Left kidney (tissue), 2 donors: ENCODE measurements around the gene HIC1. TPM values are rescaled to one million over a fixed set of nuclear protein-coding genes. Genes with fewer than 3 reads are reported as not detected.

Source experiments
- DNase-seq: peaks from one replicate; pipeline ENCODE4 v3.0.0-alpha.2; 2013
- polyA plus RNA-seq: library from polyadenylated mRNA; unstranded; fragments of 120-200 nt; gene quantifications from one replicate; pipeline ENCODE4 v1.2.1, GENCODE V29; 2013; ENCODE audit not compliant: insufficient read length

HIC1 gene
- polyA plus RNA-seq, 1 donor, result 13.2 TPM

DNA sequence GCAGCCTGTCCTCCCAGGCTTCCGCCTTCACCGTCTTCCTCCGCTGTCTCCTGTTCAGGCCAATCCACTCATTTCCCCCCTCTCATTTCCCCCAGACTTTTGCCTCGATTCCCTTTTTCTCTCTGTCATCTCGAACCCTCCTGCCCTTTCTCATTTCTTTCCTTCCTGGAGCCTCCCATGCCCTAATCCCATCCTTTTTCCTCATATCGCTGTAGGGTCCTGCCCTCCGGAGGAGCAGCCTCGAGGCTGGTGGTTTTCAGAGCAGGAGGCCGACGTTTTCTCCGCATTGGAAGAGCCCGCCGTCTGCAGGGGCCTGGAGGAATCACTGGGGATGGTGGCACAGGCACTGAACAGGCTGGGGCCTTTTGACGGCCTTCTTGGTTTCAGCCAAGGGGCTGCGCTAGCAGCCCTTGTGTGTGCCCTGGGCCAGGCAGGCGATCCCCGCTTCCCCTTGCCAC, 12.5 kb upstream of the HIC1 start:
- DNase-seq, result no peak

DNA sequence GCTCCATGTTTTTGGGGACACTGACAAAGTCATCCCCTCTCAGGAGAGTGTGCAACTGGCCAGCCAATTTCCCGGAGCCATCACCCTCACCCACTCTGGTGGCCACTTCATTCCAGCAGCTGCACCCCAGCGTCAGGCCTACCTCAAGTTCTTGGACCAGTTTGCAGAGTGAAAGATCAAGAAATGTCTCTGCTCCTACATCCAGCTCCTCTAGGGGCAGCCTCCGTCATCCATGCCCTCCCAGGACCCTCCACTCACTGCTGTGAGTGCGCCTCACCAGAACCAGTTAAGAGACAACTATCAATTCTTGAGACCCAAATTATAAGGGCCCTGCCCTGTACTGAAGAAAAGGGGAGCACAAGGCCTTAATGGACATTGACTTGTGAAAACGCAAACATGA, 12.0 kb upstream of the HIC1 start:
- no peak for DNase-seq

DNA sequence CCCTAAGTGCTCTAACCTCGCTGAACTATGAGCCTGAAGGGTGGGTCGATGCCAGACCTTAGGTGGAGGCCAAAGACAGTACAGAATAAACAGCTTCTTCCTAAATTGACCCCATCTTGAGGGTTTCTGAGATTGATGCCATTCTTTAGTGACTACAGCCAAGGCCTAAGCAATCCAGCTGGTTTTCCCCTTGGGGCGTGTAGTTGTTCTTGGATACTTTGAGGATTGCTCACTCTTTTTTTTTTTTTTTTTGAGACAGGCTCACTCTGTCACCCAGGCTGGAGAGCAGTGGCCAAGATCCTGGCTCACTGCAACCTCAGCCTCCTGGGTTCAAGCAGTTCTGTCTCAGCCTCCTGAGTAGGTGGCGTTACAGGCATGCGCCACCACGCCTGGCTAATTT, 11.1 kb upstream of the HIC1 start:
- DNase-seq, result no peak

DNA sequence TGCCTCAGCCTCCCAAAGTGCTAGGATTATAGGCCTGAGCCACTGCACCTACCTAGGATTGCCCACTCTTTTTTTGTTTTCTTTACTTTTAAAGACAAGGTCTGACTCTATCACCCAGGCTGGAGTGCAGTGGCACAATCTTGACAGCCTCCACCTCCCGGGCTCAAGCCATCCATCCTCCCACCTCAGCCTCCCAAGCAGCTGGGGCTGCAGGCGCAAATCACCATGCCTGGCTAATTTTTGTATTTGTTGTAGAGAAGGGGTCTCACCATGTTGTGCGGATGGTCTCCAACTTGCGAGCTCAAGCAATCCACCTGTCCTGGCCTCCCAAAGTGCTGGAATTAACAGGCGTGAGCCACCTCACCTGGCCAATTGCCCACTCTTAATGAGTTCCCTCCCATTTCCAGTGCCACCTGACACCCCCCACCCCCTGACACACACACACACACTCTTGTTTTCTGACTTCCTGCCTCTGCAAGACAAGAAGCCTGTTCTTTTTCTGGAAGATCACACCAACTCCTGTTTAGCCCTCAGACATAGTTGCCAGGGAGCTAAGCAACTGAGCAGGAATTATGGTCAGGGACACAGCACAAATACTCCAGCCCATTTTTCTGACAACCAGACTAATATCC, 10.5 kb upstream of the HIC1 start:
- DNase-seq, result no peak

DNA sequence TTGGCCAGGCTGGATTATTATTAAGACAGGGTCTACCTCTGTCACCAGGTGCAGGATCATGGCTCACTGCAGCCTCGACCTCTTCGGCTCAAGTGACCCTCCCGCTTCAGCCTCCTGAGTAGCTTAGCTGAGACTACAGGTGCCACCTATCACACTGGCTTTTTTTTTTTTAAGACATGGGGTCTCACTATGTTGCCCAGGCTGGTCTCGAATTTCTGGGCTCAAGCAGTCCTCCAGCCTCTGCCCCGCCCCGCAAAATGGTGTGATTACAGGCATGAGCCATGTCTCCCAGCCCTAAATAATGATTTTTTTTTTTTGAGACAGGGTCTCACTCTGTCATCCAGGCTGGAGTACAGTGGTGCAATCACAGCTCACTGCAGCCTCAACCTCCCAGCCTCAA, 7.3 kb upstream of the HIC1 start:
- no peak for DNase-seq

DNA sequence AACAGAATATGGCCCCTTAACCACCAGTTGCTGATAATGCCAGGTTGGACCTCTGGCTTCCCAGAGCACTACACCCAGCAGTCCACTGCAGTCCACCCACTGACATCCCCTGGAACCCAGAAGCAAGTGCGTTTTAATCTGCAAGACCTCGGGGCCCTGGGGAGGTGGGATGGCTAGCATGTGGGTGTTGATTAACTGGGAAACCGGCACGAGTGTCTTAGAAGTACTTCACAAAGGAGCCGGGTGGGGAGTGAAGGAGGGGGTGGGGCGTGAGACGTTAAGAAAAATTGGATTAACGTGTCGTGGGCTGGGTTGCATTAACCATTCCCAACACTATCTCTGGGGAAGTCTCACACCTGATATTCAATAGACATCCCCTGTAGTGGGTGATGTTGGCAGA, 6.1 kb upstream of the HIC1 start:
- no peak for DNase-seq

DNA sequence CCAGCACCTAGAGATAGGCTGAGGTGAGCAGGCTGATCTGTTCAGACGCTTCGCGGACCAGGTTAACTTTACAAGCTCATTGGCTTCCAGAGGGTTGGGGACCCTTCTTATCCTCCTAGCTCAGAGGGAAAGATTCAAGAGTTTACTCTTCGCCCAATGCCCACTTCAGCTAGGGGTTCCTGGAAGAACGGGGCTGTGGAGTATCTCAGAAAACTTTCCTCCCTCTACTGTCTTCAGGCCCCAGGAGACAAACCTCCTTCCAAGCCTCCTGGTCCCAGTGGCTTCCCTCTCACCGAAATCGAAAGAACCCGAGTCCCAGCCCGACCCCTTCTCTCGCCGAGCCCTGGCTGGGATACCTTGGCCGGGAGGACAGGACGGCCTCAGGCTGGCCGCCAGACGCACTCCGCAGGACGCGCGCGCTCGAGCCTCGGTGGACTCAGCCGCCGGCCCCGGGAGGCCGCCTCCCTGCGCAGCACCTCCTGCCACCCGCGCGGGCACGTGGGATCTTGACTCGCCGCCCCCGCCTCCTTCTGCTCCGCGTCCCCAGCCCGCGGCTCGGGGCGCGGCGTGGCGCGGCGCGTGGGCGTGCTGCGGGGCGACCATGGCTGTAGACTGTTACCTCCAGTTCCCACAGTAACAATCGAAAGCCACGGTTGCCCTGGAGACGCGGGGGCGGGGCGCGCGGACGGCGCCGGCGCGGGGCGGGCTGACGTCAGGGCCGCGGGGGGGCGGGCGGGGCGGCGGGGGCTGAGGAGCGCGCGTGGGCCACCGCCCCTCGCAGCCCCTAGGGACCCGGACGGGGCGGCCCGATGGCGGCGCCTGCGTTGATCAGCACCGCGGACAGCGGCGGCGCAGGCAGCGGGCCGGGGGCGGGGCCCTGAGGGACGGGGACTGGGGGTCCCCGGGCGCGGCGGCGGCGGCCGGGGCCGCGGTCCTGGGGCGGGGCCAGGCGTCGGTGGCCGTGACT, 5.3 kb upstream of the HIC1 start:
- peak; percentile 79 for DNase-seq

DNA sequence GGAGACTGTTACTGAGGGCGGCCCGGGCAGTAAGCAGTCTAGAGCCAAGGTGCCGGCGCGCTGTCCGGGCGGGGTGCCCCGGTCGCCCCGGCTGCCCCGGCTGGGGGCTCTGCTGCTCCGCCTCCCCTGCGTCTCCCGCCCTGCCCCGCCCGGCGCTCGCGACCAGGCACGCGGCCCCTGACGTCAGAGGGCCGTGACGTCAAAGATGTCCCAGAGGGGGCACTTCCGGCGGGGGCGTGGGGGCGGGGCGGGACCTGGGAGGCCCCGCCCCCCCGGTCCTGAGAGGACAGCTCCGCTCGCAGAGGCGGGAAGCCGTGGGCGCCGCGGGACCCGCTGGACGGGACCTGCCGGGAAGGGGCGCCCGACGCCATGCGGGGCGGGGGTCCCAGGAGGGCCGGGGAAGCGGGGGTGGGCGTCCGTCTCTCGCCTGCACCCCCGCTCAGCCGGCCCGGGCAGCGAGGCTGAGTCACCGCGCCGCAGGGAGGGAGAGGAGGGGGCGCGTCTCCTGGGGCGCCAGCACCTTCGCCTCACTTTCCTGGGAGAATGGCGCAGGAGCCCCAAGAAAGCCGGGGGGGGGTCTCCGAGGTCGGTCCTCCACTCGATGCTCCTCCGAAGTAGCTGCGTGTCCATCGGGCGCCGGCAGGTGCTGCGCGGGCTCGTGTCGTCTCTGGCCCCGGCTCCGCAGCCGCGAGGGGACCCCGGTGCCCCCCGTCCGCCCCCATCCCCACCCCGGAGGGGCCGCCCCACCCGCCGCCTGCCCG, 4.4 kb upstream of the HIC1 start:
- no peak for DNase-seq

DNA sequence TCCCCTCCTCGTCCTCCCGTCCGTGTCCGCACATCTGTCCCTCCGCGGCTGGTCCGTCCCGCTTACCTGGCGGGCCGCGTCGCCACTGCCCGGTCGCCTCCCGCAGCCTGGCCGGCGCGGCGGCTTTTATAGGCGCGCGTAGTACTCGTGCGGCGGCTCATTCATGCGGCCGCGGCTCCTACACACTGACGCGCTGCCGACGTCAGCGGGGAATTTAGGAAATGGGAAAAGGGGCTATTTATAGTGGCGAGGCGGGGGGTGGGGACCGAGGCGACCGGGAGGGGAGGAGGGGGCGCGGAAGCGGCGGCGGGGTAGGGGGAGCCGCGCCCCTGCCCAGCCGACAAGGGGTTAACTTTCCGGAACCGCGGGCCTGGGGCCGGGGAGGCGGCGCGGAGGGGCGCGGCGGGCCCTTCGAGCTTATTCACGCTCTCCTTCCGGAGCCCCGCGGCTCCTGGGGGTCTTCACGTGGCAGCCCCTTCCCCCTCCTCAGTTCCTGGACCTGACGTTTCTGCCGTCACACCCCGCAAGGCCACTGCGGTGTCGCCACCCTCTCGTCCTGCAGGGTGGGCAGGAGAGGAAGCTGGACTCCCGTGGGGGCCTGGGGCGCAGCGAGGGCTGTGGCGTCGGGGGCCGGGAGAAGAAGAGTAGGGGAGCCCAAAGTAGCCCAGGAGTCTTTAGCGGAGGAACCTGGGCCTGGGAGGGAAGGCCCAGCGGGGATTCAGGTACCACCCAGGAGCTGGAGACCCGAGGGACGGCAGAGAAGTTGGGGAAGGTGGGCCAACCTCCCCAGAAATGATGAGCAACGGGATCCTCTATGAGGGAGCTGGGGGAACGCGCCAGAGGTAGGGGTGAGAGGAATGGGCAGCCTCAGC, 3.6 kb upstream of the HIC1 start:
- DNase-seq, result no peak

DNA sequence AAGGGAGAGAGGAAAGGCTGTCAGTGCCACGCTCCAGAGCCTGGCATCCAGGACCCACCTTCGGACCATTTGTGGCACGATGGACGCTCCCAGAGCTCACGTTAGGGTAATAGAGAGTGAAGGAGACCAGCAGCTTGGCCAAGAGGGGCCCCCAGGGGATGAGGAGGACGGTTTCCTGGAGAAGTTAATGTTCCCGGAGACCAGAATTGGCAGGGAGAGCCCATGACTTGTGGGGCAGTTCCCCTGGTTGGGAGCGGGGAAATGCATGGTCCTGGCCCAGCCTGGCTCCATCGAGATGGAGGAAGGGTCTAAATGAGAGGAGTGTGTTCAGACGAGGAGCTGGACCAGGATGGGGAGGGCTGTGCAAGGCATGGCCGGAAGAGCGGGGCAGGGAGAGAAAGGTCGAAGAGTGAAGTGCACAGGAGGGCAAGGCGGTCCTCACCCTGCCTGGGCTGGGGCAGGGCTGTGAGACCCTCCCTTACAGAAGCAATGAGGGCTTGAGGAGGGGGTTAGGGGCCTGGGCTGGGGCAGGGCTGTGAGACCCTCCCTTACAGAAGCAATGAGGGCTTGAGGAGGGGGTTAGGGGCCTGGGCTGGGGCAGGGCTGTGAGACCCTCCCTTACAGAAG, 2.9 kb upstream of the HIC1 start:
- no peak for DNase-seq

DNA sequence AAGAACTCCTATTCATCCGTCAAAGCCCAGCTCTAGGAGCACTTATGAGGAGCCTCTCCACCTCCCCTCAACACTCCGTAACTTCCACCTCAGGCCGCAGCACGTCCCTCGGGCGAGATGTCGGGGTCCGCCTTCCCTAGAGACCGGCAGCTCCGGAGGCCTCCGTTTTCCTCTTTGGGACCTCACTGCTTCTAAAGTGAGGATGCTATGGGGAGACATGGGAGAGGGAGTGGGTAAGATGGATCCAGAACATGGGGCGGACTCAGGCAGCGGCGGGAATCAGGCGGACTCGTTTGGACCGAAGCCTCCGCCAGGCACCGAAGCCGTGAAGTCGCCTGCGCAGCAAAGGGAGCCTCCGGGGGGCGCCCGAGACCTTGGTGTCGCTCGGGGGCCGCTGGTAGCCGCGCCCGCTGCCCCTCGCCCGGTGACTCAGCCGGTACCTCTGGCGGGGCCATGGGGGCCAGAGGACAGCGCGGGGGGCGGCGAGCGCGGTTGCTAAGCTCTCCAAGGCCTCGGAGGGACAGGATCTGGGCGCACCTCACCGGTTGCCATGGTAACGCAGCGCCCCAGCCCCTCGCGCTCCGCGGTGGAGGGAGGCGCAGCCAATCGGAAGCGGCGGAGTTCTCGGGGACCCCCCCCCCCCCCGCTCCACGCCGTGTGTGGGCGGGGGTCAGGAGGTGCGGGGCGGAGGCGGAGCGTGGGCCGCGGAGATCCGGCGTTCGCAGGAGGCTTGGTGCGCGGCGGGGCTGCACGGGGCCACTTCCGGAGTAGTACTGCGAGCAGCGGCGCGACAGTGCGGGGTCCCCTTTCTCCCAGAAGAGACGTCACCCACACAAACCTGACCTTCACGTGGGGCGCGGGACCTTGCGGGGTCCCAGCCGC, 1.3 kb upstream of the HIC1 start:
- no peak for DNase-seq

DNA sequence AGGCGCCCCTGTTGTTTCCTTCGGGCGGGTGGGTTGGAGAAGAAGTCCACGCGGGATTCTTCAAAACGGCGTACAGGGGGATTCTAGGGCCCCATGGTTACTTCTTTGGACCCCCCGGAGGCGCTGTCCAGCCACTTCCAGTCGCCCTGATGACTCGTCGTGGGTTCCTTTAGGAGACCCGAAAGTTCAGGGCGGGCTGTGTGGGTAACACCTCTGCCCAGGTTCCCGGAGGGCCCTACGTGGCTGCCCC, 716 bp upstream of the HIC1 start:
- DNase-seq, result no peak

DNA sequence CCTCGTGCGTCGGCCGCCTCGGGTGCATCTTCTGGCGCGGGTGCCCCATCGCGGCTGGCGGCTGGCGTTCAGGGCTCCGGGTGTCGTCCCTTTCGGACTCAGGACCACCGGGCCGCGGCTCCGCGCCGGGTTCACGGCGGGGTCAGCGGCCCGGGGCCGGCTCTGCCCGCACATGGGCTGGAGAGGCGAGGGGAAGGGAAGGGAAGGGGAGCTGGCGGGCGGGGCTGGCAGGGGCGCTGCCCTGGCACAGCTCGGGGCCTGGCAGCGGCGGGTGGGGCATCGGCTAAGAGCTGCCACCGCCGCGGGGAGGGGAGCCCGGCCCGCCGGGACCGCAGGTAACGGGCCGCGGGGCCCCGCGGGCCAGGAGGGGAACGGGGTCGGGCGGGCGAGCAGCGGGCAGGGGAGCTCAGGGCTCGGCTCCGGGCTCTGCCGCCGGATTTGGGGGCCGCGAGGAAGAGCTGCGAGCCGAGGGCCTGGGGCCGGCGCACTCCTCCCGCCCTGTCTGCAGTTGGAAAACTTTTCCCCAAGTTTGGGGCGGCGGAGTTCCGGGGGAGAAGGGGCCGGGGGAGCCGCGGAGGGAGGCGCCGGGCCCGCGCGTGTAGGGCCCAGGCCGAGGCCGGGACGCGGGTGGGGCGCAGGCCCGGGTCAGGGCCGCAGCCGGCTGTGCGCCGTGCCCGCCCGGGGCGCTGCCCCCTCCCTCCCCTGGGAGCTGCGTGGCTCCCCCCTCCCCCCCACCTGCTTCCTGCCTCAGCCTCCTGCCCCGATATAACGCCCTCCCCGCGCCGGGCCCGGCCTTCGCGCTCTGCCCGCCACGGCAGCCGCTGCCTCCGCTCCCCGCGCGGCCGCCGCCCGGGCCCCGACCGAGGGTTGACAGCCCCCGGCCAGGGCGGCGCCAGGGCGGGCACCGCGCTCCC, 646 bp downstream of the HIC1 start:
- no peak for DNase-seq

DNA sequence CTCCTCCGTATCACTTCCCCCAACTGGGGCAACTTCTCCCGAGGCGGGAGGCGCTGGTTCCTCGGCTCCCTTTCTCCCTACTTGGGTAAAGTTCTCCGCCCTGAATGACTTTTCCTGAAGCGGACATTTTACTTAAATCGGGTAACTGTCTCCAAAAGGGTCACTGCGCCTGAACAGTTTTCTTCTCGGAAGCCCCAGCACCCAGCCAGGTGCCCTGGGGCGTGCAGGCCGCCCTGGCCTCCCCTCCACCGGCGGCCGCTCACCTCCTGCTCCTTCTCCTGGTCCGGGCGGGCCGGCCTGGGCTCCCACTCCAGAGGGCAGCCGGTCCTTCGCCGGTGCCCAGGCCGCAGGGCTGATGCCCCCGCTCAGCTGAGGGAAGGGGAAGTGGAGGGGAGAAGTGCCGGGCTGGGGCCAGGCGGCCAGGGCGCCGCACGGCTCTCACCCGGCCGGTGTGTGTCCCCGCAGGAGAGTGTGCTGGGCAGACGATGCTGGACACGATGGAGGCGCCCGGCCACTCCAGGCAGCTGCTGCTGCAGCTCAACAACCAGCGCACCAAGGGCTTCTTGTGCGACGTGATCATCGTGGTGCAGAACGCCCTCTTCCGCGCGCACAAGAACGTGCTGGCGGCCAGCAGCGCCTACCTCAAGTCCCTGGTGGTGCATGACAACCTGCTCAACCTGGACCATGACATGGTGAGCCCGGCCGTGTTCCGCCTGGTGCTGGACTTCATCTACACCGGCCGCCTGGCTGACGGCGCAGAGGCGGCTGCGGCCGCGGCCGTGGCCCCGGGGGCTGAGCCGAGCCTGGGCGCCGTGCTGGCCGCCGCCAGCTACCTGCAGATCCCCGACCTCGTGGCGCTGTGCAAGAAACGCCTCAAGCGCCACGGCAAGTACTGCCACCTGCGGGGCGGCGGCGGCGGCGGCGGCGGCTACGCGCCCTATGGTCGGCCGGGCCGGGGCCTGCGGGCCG, 1.6 kb downstream of the HIC1 start:
- DNase-seq, result no peak

DNA sequence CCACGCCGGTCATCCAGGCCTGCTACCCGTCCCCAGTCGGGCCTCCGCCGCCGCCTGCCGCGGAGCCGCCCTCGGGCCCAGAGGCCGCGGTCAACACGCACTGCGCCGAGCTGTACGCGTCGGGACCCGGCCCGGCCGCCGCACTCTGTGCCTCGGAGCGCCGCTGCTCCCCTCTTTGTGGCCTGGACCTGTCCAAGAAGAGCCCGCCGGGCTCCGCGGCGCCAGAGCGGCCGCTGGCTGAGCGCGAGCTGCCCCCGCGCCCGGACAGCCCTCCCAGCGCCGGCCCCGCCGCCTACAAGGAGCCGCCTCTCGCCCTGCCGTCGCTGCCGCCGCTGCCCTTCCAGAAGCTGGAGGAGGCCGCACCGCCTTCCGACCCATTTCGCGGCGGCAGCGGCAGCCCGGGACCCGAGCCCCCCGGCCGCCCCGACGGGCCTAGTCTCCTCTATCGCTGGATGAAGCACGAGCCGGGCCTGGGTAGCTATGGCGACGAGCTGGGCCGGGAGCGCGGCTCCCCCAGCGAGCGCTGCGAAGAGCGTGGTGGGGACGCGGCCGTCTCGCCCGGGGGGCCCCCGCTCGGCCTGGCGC, 2.4 kb downstream of the HIC1 start:
- DNase-seq, result no peak

DNA sequence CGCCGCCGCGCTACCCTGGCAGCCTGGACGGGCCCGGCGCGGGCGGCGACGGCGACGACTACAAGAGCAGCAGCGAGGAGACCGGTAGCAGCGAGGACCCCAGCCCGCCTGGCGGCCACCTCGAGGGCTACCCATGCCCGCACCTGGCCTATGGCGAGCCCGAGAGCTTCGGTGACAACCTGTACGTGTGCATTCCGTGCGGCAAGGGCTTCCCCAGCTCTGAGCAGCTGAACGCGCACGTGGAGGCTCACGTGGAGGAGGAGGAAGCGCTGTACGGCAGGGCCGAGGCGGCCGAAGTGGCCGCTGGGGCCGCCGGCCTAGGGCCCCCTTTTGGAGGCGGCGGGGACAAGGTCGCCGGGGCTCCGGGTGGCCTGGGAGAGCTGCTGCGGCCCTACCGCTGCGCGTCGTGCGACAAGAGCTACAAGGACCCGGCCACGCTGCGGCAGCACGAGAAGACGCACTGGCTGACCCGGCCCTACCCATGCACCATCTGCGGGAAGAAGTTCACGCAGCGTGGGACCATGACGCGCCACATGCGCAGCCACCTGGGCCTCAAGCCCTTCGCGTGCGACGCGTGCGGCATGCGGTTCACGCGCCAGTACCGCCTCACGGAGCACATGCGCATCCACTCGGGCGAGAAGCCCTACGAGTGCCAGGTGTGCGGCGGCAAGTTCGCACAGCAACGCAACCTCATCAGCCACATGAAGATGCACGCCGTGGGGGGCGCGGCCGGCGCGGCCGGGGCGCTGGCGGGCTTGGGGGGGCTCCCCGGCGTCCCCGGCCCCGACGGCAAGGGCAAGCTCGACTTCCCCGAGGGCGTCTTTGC, 3.1 kb downstream of the HIC1 start:
- no peak for DNase-seq
